Lower leg skin (tissue), 3 donors: ENCODE data around the gene PLSCR3.
"Not testable (repeated sequence)": the region's sequence is repeated elsewhere in the genome, so short reads cannot be mapped to it uniquely, and the experiment has no call there.

Experiments used
- CTCF ChIP-seq, 3 donors: fragments of 450-650 bp; IDR thresholded peaks; one replicate each; pipeline ENCODE4 v1.5.1; 2016; ENCODE audit warnings: antibody characterized with exemption in 3 of 3, mild to moderate bottlenecking in 3 of 3, moderate library complexity in 2 of 3
- POLR2A ChIP-seq, 2 donors: fragments of 450-650 bp; IDR thresholded peaks; one replicate each; pipeline ENCODE4 v1.6.1; 2016 to 2017; ENCODE audit warnings: antibody characterized with exemption in 2 of 2, mild to moderate bottlenecking in 1 of 2, moderate library complexity in 1 of 2

GRCh38 chr17:7365963-7366362 is 28.4 kb downstream of the PLSCR3 start:
- not testable (repeated sequence) for TF ChIP-seq CTCF, POLR2A (IDR thresholded peaks at IDR 0.05)
